C4-2B (cell line): Measurements from ENCODE around the gene OSBPL3.

Experiments used
- ZFX ChIP-seq: fragments of 450-650 bp; IDR thresholded peaks from 2 replicates; pipeline ENCODE4 v1.6.1; 2017
- TF ChIP-seq, protein P1 (sequence below): fragments of 450-650 bp; conservative IDR thresholded peaks from 2 replicates; pipeline ENCODE4 v1.5.1; 2017; ENCODE audit warnings: mild to moderate bottlenecking

GRCh38 chr7:25024066-25024465 lies 44.1 kb upstream of the OSBPL3 start:
- TF ChIP-seq, protein P1, sequence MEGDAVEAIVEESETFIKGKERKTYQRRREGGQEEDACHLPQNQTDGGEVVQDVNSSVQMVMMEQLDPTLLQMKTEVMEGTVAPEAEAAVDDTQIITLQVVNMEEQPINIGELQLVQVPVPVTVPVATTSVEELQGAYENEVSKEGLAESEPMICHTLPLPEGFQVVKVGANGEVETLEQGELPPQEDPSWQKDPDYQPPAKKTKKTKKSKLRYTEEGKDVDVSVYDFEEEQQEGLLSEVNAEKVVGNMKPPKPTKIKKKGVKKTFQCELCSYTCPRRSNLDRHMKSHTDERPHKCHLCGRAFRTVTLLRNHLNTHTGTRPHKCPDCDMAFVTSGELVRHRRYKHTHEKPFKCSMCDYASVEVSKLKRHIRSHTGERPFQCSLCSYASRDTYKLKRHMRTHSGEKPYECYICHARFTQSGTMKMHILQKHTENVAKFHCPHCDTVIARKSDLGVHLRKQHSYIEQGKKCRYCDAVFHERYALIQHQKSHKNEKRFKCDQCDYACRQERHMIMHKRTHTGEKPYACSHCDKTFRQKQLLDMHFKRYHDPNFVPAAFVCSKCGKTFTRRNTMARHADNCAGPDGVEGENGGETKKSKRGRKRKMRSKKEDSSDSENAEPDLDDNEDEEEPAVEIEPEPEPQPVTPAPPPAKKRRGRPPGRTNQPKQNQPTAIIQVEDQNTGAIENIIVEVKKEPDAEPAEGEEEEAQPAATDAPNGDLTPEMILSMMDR = no peak
- no peak for TF ChIP-seq ZFX
